ENCODE results near the gene PRKAB2.

- TF ChIP-seq CTCF (IDR thresholded peaks at IDR 0.05) (no peak), POLR2A (IDR thresholded peaks at IDR 0.05) (no peak)
Observed at GRCh38 chr1:147211577-147211976, 39.3 kb upstream of the PRKAB2 start.

All from suprapubic skin (tissue), 3 donors.